ENCODE data around the gene CACNG8. TPM values are rescaled to one million over a fixed set of nuclear protein-coding genes. Genes with fewer than 3 reads are reported as not detected.

The CACNG8 gene
- total RNA-seq, 4 donors from 2014 or later, result 0.02 to 0.10 (median 0.05) TPM

DNA sequence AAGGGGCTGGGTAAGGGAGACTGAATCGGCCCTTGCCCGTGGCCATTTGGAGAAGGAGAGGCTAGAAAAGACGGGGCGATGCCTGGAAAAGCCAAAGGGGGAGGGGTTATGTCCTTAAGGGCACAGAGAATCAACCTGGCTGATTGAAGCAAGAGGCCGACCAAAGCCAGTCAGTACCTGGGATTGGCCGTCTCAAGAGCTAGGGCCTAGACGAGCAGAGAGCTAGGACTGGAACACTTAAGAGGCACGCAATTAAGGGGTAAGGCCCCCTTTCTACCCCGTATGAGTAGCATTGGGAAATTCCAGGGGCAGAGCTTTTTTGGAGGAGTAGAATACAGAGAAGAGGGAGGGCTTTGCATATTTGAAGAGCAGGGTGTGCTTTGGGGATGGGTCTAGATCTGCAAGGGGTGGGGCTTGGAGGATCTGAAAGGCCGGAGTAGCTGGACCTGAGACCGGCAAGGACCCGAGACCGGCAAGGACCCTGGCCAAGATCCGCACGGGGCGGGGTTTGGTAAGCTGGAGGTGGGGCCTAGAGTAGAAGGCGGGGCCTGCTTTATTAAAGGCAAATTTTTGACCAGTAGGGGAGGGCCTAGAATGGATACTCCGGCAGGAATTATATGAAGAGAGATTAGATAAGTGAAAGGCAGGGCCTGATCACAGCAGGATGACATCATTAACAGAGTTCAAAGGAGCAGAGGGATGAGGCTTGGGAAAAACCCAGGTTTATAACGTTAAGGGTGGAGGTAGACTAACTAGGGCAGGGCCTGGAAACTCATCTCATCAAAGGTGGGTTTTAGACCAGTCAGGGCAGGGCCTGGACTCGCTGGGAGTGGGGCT is 18.0 kb downstream of the CACNG8 start:
- H3K27me3 ChIP-seq, result peaks cover 3 to 19% (median 5%) of the 10 kb centered on the region in 3 donors
- in situ Hi-C loops (cut with MboI; ENCODE audit: low sequenced_read_pairs in 4 of 4), result no loop called here

DNA sequence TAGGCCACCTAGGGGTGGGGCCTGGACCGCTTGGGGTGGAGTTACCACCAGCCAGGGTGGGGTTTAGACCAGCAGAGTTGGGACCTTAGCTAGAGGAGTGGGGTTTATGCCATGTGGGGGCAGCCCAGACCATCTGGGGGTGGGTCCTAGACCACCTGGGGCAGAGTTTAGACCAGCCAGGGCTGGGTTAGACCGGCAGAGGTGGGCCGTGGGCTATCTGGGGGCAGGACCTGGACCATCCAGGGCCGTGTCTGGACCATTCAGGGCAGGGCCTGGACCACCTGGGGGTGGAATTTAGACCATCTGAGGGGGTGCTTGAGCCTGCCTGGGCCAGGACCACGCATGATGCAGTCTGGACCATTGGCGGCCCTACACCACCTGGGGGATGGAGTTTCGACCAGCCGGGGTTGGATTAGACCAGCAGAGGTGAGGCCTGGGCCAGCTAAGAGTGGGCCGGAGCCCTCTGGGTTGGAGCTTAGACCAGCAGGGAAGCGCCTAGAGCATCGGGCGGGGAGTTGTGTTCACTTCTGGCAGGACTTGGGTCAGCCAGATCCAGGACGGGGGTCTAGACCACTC is 18.7 kb downstream of the CACNG8 start:
- Histone ChIP-seq H3K4me1 (peaks cover 13 to 18% of the 10 kb centered on the region in 2 donors), H3K4me3 (peak overlapping the region in 2 of 4 donors; percentile 31 to 50), H3K27me3 (peaks cover 3 to 16% (median 5%) of the 10 kb centered on the region in 3 donors), H3K36me3 (no peaks in the 10 kb centered on the region), H3K9me3 (no peaks in the 10 kb centered on the region), H3K27ac (peak overlapping the region in 3 of 4 donors; percentile 73 to 89 (median 88))
- intact Hi-C loops (cut with DNase I; ENCODE audit: low total_unique reads) (loop anchor here (5.0 to 10.0 kb wide), 2 partner anchors 41 to 483 kb away; partner anchors contain the start of gene LENG9), in situ Hi-C loops (cut with MboI; ENCODE audit: low sequenced_read_pairs in 4 of 4) (no loop called here)
- no peak for ATAC-seq
- no peak for DNase-seq
- TF ChIP-seq, protein P1, sequence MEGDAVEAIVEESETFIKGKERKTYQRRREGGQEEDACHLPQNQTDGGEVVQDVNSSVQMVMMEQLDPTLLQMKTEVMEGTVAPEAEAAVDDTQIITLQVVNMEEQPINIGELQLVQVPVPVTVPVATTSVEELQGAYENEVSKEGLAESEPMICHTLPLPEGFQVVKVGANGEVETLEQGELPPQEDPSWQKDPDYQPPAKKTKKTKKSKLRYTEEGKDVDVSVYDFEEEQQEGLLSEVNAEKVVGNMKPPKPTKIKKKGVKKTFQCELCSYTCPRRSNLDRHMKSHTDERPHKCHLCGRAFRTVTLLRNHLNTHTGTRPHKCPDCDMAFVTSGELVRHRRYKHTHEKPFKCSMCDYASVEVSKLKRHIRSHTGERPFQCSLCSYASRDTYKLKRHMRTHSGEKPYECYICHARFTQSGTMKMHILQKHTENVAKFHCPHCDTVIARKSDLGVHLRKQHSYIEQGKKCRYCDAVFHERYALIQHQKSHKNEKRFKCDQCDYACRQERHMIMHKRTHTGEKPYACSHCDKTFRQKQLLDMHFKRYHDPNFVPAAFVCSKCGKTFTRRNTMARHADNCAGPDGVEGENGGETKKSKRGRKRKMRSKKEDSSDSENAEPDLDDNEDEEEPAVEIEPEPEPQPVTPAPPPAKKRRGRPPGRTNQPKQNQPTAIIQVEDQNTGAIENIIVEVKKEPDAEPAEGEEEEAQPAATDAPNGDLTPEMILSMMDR (IDR thresholded peaks at IDR 0.05 in 4 of 5, conservative IDR thresholded peaks at IDR 0.05 in 1 of 5), result no peak
- no peak for TF ChIP-seq POLR2A (IDR thresholded peaks at IDR 0.05)

More for the DNA sequence above, 18.0 kb downstream of the CACNG8 start:
- intact Hi-C loops (cut with DNase I; ENCODE audit: low total_unique reads), result loop anchor here (5.0 to 10.0 kb wide), 2 partner anchors 42 to 484 kb away; partner anchors contain the start of gene LENG9
- H3K36me3 ChIP-seq, result no peaks in the 10 kb centered on the region
- H3K4me1 ChIP-seq, result peaks cover 13 to 18% of the 10 kb centered on the region in 2 donors
- TF ChIP-seq POLR2A (IDR thresholded peaks at IDR 0.05), result no peak
- TF ChIP-seq, protein P1 (IDR thresholded peaks at IDR 0.05 in 4 of 5, conservative IDR thresholded peaks at IDR 0.05 in 1 of 5), result no peak
- ATAC-seq, result peak; percentile 34 to 49
- peak in 1 of 2 donors; percentile 65 for DNase-seq
- H3K9me3 ChIP-seq, result no peaks in the 10 kb centered on the region
- peak overlapping the region; percentile 41 to 68 (median 51) for H3K4me3 ChIP-seq
- peak overlapping the region; percentile 48 to 89 (median 80) for H3K27ac ChIP-seq

DNA sequence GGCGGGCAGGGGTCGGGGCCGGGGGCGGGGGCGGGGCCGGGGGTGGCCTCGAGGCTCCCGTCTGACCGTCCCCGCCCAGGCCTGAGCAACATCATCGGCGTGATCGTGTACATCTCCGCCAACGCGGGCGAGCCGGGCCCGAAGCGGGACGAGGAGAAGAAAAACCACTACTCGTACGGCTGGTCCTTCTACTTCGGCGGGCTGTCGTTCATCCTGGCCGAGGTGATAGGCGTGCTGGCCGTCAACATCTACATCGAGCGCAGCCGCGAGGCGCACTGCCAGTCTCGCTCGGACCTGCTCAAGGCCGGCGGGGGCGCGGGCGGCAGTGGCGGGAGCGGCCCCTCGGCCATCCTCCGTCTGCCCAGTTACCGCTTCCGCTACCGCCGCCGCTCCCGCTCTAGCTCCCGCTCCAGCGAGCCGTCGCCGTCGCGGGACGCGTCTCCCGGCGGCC is 19.3 kb downstream of the CACNG8 start:
- Histone ChIP-seq H3K27me3 (peaks cover 3 to 16% (median 5%) of the 10 kb centered on the region in 3 donors), H3K9me3 (no peaks in the 10 kb centered on the region), H3K4me1 (peaks cover 13 to 18% of the 10 kb centered on the region in 2 donors), H3K36me3 (no peaks in the 10 kb centered on the region), H3K4me3 (peak overlapping the region; percentile 46 to 55 (median 48)), H3K27ac (peak overlapping the region; percentile 50 to 89 (median 80))
- in situ Hi-C loops (cut with MboI; ENCODE audit: low sequenced_read_pairs in 4 of 4), result no loop called here
- DNase-seq (peak in 1 of 2 donors; percentile 14), ATAC-seq (no peak)
- no peak for TF ChIP-seq POLR2A (IDR thresholded peaks at IDR 0.05)
- TF ChIP-seq, protein P1 (IDR thresholded peaks at IDR 0.05 in 4 of 5, conservative IDR thresholded peaks at IDR 0.05 in 1 of 5), result no peak
- intact Hi-C loops (cut with DNase I; ENCODE audit: low total_unique reads), result loop anchor here (5.0 to 10.0 kb wide), 2 partner anchors 40 to 483 kb away; partner anchors contain the start of gene LENG9

DNA sequence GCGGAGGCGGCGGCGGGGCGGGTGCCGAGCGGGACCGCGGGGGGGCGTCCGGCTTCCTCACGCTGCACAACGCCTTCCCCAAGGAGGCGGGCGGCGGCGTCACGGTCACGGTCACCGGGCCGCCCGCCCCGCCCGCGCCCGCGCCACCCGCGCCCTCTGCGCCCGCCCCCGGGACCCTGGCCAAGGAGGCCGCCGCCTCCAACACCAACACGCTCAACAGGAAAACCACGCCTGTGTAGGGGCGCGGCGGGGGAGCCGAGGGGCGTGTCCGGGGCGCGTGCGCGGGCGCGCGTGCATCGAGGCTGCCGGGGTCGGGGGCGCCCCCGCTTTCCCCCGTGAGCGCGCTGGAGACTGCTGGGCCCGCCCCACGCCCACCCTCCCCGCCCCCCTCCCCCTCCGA is 19.9 kb downstream of the CACNG8 start:
- intact Hi-C loops (cut with DNase I; ENCODE audit: low total_unique reads), result loop anchor here (5.0 to 10.0 kb wide), 2 partner anchors 40 to 482 kb away; partner anchors contain the start of gene LENG9
- in situ Hi-C loops (cut with MboI; ENCODE audit: low sequenced_read_pairs in 4 of 4), result no loop called here
- Histone ChIP-seq H3K27me3 (peaks cover 3 to 16% (median 5%) of the 10 kb centered on the region in 3 donors), H3K36me3 (no peaks in the 10 kb centered on the region), H3K9me3 (no peaks in the 10 kb centered on the region), H3K4me3 (peak overlapping the region in 3 of 4 donors; percentile 6 to 40 (median 29)), H3K4me1 (peaks cover 12 to 17% of the 10 kb centered on the region in 2 donors), H3K27ac (no peak overlapping the region)
- TF ChIP-seq, protein P1 (IDR thresholded peaks at IDR 0.05 in 4 of 5, conservative IDR thresholded peaks at IDR 0.05 in 1 of 5), result no peak
- no peak for TF ChIP-seq POLR2A (IDR thresholded peaks at IDR 0.05)
- no peak for ATAC-seq
- DNase-seq, result peak in 1 of 2 donors; percentile 52

Data from gastrocnemius medialis (tissue), 4 donors.